Erythroblast (primary cell): ENCODE measurements around the gene TPO.
"Not testable (repeated sequence)": the region's sequence is repeated elsewhere in the genome, so short reads cannot be mapped to it uniquely, and the experiment has no call there.

Experiments used
- DNase-seq, 2 experiments: peaks; one replicate each; lab custom pipeline; 2025; lab: John Stamatoyannopoulos, UW
- GATA1 ChIP-seq: IDR thresholded peaks from 2 replicates; pipeline ENCODE4 v1.6.1; 2011; ENCODE audit warnings: low read depth, mild to moderate bottlenecking, control low read depth, low read length, moderate library complexity
- POLR2A ChIP-seq: IDR thresholded peaks from 2 replicates; pipeline ENCODE4 v1.6.1; 2011; ENCODE audit warnings: mild to moderate bottlenecking, low read length

TPO gene

GRCh38 chr2:1413156-1413710 lies at the start of gene TPO:
Gene TPO, plus strand, starts transcription at chr2:1413463. Its CDS starts 946 bp downstream, at chr2:1414409.
- TF ChIP-seq POLR2A (no peak), GATA1 (no peak)
- no peak for DNase-seq

- no peak for DNase-seq
- TF ChIP-seq GATA1 (no peak), POLR2A (no peak)
Measured at GRCh38 chr2:1366546-1367134, 46.6 kb upstream of the TPO start.

- DNase-seq: no peak
- TF ChIP-seq POLR2A: no peak
- TF ChIP-seq GATA1: no peak
Measured at GRCh38 chr2:1367601-1368000, 45.7 kb upstream of the TPO start.

- no peak for DNase-seq
- TF ChIP-seq GATA1: no peak
- no peak for TF ChIP-seq POLR2A
Measured at GRCh38 chr2:1369905-1370304, 43.4 kb upstream of the TPO start.

GRCh38 chr2:1370461-1370860 lies 42.8 kb upstream of the TPO start:
- no peak for TF ChIP-seq POLR2A
- TF ChIP-seq GATA1: no peak

GRCh38 chr2:1371082-1371481 lies 42.2 kb upstream of the TPO start:
- TF ChIP-seq POLR2A (no peak), GATA1 (no peak)
- no peak for DNase-seq

More at GRCh38 chr2:1370461-1370860, 42.8 kb upstream of the TPO start:
- no peak for DNase-seq

- TF ChIP-seq GATA1: no peak
- TF ChIP-seq POLR2A: no peak
Measured at GRCh38 chr2:1373830-1374229, 39.4 kb upstream of the TPO start.

GRCh38 chr2:1374287-1374686 lies 39.0 kb upstream of the TPO start:
- no peak for TF ChIP-seq POLR2A
- TF ChIP-seq GATA1: no peak
- DNase-seq: no peak

More at GRCh38 chr2:1373830-1374229, 39.4 kb upstream of the TPO start:
- DNase-seq: no peak

- DNase-seq: no peak
- TF ChIP-seq GATA1: no peak
- TF ChIP-seq POLR2A: no peak
Measured at GRCh38 chr2:1375794-1376193, 37.5 kb upstream of the TPO start.

GRCh38 chr2:1377473-1377872 lies 35.8 kb upstream of the TPO start:
- no peak for TF ChIP-seq GATA1
- TF ChIP-seq POLR2A: no peak

GRCh38 chr2:1378456-1379150 lies 34.7 kb upstream of the TPO start:
- TF ChIP-seq GATA1 (no peak), POLR2A (no peak)
- DNase-seq: no peak

More at GRCh38 chr2:1377473-1377872, 35.8 kb upstream of the TPO start:
- no peak for DNase-seq

GRCh38 chr2:1381644-1382043 lies 31.6 kb upstream of the TPO start:
- DNase-seq: no peak
- TF ChIP-seq GATA1 (no peak), POLR2A (no peak)

- DNase-seq: not testable (repeated sequence)
Measured at GRCh38 chr2:1387954-1388725, 25.1 kb upstream of the TPO start.

- not testable (repeated sequence) for DNase-seq
Measured at GRCh38 chr2:1390118-1390517, 23.1 kb upstream of the TPO start.

- TF ChIP-seq POLR2A (no peak), GATA1 (no peak)
- no peak for DNase-seq
Measured at GRCh38 chr2:1393321-1393720, 19.9 kb upstream of the TPO start.
